NCI-H2171 (cell line): ENCODE results near the gene PFKM.
A peak's percentile ranks its signal among the peaks of the same experiment; 100 is the strongest.
"Not testable (repeated sequence)": the region's sequence is repeated elsewhere in the genome, so short reads cannot be mapped to it uniquely, and the experiment has no call there.

ENCODE experiments used
- DNase-seq: peaks from one replicate; lab custom pipeline; 2025; lab: John Stamatoyannopoulos, UW

PFKM gene

GRCh38 chr12:48111312-48111693 lies 7.9 kb upstream of the PFKM start:
- DNase-seq, result not testable (repeated sequence)

- DNase-seq, result no peak
Observed at GRCh38 chr12:48115957-48116356, 3.2 kb upstream of the PFKM start.

DNA sequence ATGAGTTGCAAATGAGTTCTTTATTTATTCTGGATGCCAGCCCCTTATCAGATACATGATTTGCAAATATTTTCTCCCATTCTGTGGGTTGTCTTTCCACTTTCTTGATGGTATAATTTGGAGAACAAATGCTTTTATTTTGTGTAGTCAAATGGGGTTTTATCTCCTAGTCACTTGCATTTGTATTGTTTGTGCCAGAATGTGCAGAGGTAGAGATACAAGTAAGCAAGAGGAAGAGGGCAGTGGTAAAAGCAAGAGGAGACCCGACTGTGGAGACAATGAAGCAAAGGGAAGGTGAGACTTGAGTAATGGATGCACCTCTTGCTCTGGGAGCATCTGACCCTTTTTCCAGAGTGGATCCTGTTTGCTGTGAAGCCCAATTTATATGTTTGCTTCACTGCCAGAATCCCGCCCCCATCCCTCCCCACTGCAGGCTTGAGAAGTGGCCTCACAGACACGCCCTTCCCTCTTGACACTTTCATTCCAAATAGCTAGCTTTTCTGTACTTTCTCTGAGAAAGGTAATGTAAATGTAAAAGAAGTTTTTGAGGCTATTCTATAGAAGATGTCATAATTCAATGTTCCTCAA lies 786 bp upstream of the PFKM start:
- DNase-seq, result no peak

GRCh38 chr12:48119834-48120195 lies 651 bp downstream of the PFKM start:
- DNase-seq, result no peak

- no peak for DNase-seq
Observed at GRCh38 chr12:48121522-48121921, 2.4 kb downstream of the PFKM start.

GRCh38 chr12:48122065-48122834 lies 3.1 kb downstream of the PFKM start:
- DNase-seq, result no peak

DNA sequence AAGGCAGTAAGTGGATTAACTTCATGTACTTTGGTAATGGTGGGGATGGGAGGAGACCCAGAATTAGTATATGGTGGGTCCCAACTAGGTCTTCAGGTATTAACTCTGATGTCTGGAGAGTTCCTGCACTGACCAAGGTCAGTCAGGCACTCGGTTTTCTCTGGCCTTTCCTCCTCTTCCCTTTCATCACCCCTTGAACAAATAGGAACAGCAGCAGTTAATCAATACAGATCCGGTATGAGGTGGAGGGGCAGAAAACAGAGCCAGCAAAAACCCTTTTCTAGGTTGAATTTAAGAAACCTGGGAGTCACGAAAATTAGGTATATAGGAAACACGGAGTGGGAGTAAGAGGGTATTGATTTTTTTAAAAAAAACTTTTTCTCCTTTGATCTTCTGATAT lies 4.0 kb downstream of the PFKM start:
- DNase-seq, result no peak

DNA sequence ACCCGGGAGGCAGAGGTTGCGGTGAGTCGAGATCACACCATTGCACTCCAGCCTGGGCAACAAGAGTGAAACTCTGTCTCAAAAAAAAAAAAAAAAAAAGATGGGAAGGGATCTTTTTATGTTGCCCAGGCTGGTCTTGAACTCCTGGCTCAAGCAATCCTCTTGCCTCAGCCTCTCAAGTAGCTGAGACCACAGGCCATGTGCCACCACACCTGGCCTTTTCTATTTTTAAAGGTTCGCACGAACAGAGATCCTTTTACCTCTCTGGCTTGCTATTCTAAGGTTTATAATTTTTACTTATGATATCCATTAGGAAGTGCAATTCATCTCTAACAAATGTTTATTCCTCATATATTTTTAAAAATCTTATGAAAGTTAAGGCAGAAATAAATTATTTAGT lies 6.4 kb downstream of the PFKM start:
- not testable (repeated sequence) for DNase-seq

DNA sequence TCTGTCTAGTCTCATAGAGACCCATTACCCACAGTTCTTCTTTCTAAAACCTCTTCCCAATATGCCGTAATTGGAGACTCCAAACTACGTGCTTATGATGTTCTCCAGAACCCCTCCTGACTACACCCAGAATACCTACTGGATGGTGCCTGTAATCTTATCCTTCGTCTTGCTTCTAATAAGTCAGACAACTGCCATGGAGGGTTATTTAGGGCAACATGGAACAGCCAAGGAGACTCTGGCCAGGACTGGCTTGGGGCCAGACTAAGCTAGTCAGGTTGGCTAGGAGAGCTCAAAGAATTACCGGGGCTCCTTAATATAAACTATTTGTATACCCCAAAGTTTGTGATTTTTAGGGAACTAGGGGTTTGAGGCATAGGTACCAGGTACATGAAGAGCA lies 6.8 kb downstream of the PFKM start:
- peak; percentile 7 for DNase-seq

DNA sequence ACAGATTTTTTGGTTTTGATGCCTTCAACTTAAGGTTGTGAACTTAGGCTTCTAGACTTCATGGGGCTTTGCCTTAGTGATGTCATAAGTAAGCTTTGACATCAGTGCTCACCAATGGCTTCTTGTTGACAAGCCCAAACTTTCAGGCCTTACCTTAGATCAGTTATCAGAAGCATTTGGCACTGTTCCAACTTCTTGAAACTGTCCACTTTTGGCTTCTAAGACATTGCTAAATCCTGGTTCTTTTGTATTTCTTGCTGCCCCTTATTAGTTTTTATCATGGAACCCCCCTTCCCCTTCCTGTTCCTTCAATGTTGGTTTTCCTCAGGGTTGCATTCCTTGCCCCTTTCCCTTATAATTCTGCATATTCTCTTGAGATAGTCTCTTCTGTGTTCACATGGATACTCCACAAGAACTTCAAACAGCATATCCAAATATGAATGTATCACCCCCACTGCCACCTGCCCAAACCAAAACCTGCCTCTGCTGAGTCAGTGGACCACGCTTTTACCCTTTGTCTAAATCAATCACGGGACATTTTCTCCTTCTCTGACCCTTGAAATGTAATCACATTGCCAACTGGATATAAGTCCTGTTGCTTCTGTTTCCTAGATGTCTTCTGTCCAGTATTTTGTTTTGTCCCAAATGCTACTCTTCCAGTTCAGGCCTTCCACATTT lies 7.9 kb downstream of the PFKM start:
- no peak for DNase-seq

DNA sequence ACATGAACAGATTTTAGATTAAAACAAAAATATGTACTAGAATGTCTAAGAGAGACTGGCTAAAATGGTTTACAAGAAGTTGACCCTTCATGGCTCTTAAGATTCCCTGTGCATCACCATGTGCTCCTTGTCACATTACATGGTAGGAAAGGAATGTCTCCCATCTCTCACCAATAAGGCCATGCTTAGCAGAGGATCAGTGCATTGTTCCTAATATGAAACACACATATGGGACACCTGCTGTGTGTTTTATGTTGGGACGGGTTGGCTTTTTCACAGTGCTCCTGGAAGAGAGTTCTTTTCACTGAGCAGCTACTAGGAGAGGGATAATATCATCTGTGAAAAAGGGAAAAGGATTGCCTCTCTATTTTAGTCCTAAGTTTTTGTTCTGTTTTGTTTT lies 9.6 kb downstream of the PFKM start:
- no peak for DNase-seq

DNA sequence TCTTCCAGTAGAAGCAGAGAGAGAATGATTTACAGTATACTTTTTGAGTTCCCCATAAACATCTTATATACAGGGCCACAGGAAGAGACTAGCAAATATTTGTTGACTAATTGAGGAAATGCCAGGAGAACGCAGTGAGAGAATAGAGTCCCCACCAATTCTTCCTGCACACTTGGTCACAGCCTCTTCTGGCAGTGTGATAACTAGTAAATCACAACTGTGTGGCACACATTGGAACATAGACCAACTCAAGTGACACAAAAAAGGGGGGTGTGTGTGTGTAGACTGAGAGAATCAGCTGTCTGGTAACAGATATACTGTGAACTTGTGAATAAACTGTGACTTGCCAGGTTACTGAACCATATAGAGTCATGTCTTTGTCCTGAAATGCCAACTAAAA lies 10.2 kb downstream of the PFKM start:
- no peak for DNase-seq

DNA sequence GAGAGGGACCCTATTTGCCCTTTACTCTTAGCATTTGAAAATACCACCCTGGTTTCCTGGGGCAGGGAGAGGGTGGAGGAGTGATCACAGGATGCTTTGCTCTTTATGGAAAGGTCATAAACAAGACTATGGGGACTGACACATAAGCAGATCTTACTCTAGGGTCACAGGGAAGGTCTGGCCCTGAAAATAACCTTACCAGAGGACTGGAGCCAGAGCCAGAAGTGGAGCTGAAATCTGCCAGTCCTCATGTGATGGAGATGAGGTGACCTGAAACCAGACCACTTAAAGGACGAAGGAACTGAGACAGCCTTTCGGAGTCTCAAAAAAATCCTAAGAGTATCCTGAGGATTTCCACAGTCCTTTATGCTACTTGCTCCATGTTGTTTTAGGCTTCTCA lies 12.4 kb downstream of the PFKM start:
- DNase-seq, result no peak

- DNase-seq, result no peak
Observed at GRCh38 chr12:48132826-48133225, 13.7 kb downstream of the PFKM start.

GRCh38 chr12:48135027-48135426 lies 15.9 kb downstream of the PFKM start:
- DNase-seq, result no peak

GRCh38 chr12:48142818-48143674 lies 23.9 kb downstream of the PFKM start:
- DNase-seq, result no peak

DNA sequence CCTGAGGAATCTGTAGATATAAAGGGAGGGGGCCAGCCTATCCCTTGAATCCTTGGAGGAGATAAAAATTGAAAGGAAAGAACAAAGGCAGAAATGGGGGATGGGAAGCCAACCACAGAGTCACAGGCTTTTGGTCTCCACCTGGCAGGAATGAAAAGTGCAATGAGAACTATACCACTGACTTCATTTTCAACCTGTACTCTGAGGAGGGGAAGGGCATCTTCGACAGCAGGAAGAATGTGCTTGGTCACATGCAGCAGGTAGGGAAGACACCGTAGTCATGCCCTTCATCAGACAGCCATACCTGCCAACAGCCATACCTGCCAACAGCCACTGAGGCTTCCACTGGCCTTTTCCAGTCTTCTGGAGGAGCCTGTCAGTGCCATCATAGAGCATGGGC lies 24.7 kb downstream of the PFKM start:
- DNase-seq, result no peak

- DNase-seq, result no peak
Observed at GRCh38 chr12:48145981-48146380, 26.8 kb downstream of the PFKM start.

DNA sequence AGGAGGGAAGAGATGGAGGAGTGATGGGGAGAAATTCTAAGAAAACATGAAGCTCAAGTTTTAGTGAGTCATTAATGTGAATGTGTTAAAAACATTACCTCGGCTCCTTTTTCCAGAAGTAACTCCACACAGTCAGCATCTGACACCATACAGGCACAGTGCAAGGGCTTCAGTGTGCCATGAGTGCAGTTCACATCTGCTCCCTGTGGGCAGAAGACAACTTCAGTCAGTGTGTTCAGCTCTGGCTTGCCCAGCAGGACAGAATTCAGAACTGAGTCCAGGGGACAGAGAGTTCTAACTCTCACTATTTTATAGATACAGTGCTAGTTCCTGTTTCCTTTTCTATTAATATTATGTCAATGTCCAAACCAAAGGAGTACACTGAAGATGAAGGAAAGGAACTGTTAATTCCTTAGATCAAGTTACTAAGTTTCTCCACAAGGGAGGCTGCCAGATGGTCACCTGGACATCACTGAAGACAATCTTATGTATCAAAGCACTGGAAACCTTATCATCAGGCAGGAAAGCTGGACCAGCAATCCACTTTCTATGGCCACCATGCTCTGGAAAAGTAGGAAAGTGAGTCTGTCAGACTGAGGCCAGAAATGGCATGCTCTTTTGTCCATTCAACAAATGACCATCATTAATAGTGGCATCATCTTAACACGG lies 32.1 kb downstream of the PFKM start:
- no peak for DNase-seq

DNA sequence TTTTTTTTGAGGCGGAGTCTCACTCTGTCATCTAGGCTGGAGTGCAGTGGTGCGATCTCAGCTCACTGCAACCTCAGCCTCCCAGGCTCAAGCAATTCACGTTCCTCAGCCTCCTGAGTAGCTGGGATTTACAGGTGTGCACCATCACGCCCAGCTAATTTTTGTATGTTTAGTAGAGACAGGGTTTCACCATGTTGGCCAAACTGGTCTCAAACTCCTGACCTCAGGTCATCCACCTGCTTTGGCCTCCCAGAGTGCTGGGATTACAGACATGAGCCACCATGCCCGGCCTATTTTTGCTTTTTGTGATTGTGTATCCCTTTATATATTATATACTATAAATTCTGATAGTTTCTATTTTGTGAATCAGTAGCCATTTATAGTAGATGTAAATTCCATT lies 36.6 kb downstream of the PFKM start:
- not testable (repeated sequence) for DNase-seq

- no peak for DNase-seq
Observed at GRCh38 chr12:48156652-48157017, 37.5 kb downstream of the PFKM start.
